Measurements from ENCODE around the gene U2SURP.
"Not testable (repeated sequence)": the region's sequence is repeated elsewhere in the genome, so short reads cannot be mapped to it uniquely, and the experiment has no call there.

U2SURP gene

GRCh38 chr3:143016321-143016972 is 15.1 kb downstream of the U2SURP start:
- no peak for DNase-seq (ENCODE audit: low spot score)
- TF ChIP-seq CTCF (IDR thresholded peaks at IDR 0.05; ENCODE audit: extremely low read depth, missing control alignments), result no peak

- no peak for TF ChIP-seq CTCF (IDR thresholded peaks at IDR 0.05; ENCODE audit: extremely low read depth, missing control alignments)
- no peak for DNase-seq (ENCODE audit: low spot score)
Observed at GRCh38 chr3:143024351-143024960, 23.1 kb downstream of the U2SURP start.

- no peak for TF ChIP-seq CTCF (IDR thresholded peaks at IDR 0.05; ENCODE audit: extremely low read depth, missing control alignments)
- DNase-seq (ENCODE audit: low spot score), result no peak
Observed at GRCh38 chr3:143031327-143031726, 30.0 kb downstream of the U2SURP start.

GRCh38 chr3:143031796-143032387 is 30.5 kb downstream of the U2SURP start:
- not testable (repeated sequence) for DNase-seq (ENCODE audit: low spot score)

- no peak for DNase-seq (ENCODE audit: low spot score)
- TF ChIP-seq CTCF (IDR thresholded peaks at IDR 0.05; ENCODE audit: extremely low read depth, missing control alignments), result no peak
Observed at GRCh38 chr3:143035466-143036211, 34.3 kb downstream of the U2SURP start.

GRCh38 chr3:143036557-143036956 is 35.2 kb downstream of the U2SURP start:
- no peak for DNase-seq (ENCODE audit: low spot score)

GRCh38 chr3:143037867-143038266 is 36.5 kb downstream of the U2SURP start:
- no peak for DNase-seq (ENCODE audit: low spot score)

More at GRCh38 chr3:143036557-143036956, 35.2 kb downstream of the U2SURP start:
- TF ChIP-seq CTCF (IDR thresholded peaks at IDR 0.05; ENCODE audit: extremely low read depth, missing control alignments), result no peak

More at GRCh38 chr3:143037867-143038266, 36.5 kb downstream of the U2SURP start:
- no peak for TF ChIP-seq CTCF (IDR thresholded peaks at IDR 0.05; ENCODE audit: extremely low read depth, missing control alignments)

All from GM20000 (cell line).